ENCODE measurements around the gene TSHZ2.

TSHZ2 gene

GRCh38 chr20:53141201-53142050, 169.3 kb downstream of the TSHZ2 start:
- no peak for DNase-seq (ENCODE audit: extremely low spot score)
- ChIA-PET POLR2A (no interaction called here), CTCF (no interaction called here)
- TF ChIP-seq CTCF (IDR thresholded peaks at IDR 0.05; ENCODE audit: control extremely low read depth, extremely low read depth, low read depth, missing control alignments): no peak

- no peak for DNase-seq (ENCODE audit: extremely low spot score)
- no peak for TF ChIP-seq CTCF (IDR thresholded peaks at IDR 0.05; ENCODE audit: control extremely low read depth, extremely low read depth, low read depth, missing control alignments)
- POLR2A ChIA-PET: no interaction called here
- CTCF ChIA-PET: no interaction called here
Measured at GRCh38 chr20:53142225-53143127, 170.3 kb downstream of the TSHZ2 start.

GRCh38 chr20:53146201-53146891, 174.2 kb downstream of the TSHZ2 start:
- POLR2A ChIA-PET: no interaction called here
- CTCF ChIA-PET: interaction anchor here (1.2 to 2.5 kb wide), 2 partner anchors 10 to 12 kb away, joined by 5 to 8 read pairs; no protein-coding TSS in a partner anchor
- TF ChIP-seq CTCF (IDR thresholded peaks at IDR 0.05; ENCODE audit: control extremely low read depth, extremely low read depth, low read depth, missing control alignments): no peak
- no peak for DNase-seq (ENCODE audit: extremely low spot score)

- no peak for TF ChIP-seq CTCF (IDR thresholded peaks at IDR 0.05; ENCODE audit: control extremely low read depth, extremely low read depth, low read depth, missing control alignments)
- no peak for DNase-seq (ENCODE audit: extremely low spot score)
- POLR2A ChIA-PET: no interaction called here
- CTCF ChIA-PET: interaction anchor here (1.0 kb wide), 1 partner anchor 23 kb away, joined by 3 read pairs; no protein-coding TSS in a partner anchor
Measured at GRCh38 chr20:53148771-53149147, 176.6 kb downstream of the TSHZ2 start.

- POLR2A ChIA-PET: no interaction called here
- no peak for TF ChIP-seq CTCF (IDR thresholded peaks at IDR 0.05; ENCODE audit: control extremely low read depth, extremely low read depth, low read depth, missing control alignments)
- no peak for DNase-seq (ENCODE audit: extremely low spot score)
- CTCF ChIA-PET: interaction anchor here (1.0 kb wide), 1 partner anchor 22 kb away, joined by 3 read pairs; no protein-coding TSS in a partner anchor
Measured at GRCh38 chr20:53149148-53149889, 177.2 kb downstream of the TSHZ2 start.
